Ascending aorta (tissue), 2 donors: ENCODE data around the gene ESRRB. TPM values are rescaled to one million over a fixed set of nuclear protein-coding genes. Genes with fewer than 3 reads are reported as not detected.

Experiments
- DNase-seq, 2 donors: peaks; one replicate each; pipeline ENCODE4 v3.0.0-alpha.2; 2019; ENCODE audit warnings: low spot score in 2 of 2
- H3K27ac ChIP-seq, 2 donors: fragments of 200-600 bp; sonication (generic); one replicate each; pipeline ENCODE4 v1.5.1; 2016 to 2017; ENCODE audit warnings: mild to moderate bottlenecking in 1 of 2
- H3K27me3 ChIP-seq: fragments of 200-600 bp; sonication (generic); one replicate; pipeline ENCODE4 v1.5.1; 2017
- H3K36me3 ChIP-seq, 2 donors: fragments of 200-600 bp; sonication (generic); one replicate each; pipeline ENCODE4 v1.5.1; 2016
- H3K4me1 ChIP-seq, 2 donors: fragments of 200-600 bp; sonication (generic); one replicate each; pipeline ENCODE4 v1.5.1; 2016 to 2017; ENCODE audit warnings: mild to moderate bottlenecking in 1 of 2
- H3K4me3 ChIP-seq, 2 donors: fragments of 200-600 bp; sonication (generic); one replicate each; pipeline ENCODE4 v1.5.1; 2016 to 2017; ENCODE audit warnings: mild to moderate bottlenecking in 1 of 2
- H3K9me3 ChIP-seq, 2 donors: fragments of 200-600 bp; sonication (generic); one replicate each; pipeline ENCODE4 v1.5.1; 2016
- intact Hi-C: fragments of 100-400 bp; cut with DNase I; formaldehyde crosslinking; loops from one replicate; pipeline ENCODE4 v1.15.1; 2023
- total RNA-seq: library from RNA; depleted of rRNA; stranded (reverse); fragments of >200 nt; gene quantifications from one replicate; pipeline ENCODE4 v1.1.0, GENCODE V29; 2016
- TF ChIP-seq, protein P1 (sequence below), 3 experiments: fragments of 200-600 bp in 2 of 3; fragments of 450-650 bp in 1 of 3; sonication (generic) in 2 of 3; IDR thresholded peaks; one replicate each; pipeline ENCODE4 v1.5.1; 2016 to 2019; ENCODE audit warnings: antibody characterized with exemption in 3 of 3, mild to moderate bottlenecking in 1 of 3, moderate library complexity in 1 of 3

ESRRB gene
- total RNA-seq, 1 donor from 2014 or later, result 1.6 TPM

DNA sequence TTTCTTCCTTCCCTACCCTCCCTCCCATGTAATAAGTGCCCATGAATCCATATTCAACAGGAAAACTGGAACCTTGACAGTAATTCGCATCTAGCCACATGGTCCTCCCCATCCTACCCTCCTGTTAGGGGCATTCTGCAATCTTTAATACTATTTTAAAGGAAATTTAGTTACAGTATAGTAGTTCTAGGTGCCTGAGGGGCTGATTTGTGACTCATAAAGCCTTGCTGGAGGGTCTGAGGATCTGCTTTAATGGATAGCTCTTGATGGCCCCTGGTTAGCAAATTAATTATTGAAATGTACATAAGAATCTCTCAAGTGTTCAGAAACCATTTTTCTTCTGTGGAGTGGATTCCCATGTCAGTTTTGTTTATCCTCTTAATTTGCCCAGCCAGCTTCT is 54.1 kb downstream of the ESRRB start:
- no peaks in the 10 kb centered on the region for H3K36me3 ChIP-seq
- DNase-seq, result no peak
- no peak overlapping the region for H3K4me3 ChIP-seq
- H3K27me3 ChIP-seq, result no peaks in the 10 kb centered on the region
- H3K9me3 ChIP-seq, result no peaks in the 10 kb centered on the region
- no peak overlapping the region for H3K27ac ChIP-seq
- intact Hi-C loops, result no loop called here
- no peaks in the 10 kb centered on the region for H3K4me1 ChIP-seq
- TF ChIP-seq, protein P1, sequence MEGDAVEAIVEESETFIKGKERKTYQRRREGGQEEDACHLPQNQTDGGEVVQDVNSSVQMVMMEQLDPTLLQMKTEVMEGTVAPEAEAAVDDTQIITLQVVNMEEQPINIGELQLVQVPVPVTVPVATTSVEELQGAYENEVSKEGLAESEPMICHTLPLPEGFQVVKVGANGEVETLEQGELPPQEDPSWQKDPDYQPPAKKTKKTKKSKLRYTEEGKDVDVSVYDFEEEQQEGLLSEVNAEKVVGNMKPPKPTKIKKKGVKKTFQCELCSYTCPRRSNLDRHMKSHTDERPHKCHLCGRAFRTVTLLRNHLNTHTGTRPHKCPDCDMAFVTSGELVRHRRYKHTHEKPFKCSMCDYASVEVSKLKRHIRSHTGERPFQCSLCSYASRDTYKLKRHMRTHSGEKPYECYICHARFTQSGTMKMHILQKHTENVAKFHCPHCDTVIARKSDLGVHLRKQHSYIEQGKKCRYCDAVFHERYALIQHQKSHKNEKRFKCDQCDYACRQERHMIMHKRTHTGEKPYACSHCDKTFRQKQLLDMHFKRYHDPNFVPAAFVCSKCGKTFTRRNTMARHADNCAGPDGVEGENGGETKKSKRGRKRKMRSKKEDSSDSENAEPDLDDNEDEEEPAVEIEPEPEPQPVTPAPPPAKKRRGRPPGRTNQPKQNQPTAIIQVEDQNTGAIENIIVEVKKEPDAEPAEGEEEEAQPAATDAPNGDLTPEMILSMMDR (IDR thresholded peaks at IDR 0.05), result no peak

DNA sequence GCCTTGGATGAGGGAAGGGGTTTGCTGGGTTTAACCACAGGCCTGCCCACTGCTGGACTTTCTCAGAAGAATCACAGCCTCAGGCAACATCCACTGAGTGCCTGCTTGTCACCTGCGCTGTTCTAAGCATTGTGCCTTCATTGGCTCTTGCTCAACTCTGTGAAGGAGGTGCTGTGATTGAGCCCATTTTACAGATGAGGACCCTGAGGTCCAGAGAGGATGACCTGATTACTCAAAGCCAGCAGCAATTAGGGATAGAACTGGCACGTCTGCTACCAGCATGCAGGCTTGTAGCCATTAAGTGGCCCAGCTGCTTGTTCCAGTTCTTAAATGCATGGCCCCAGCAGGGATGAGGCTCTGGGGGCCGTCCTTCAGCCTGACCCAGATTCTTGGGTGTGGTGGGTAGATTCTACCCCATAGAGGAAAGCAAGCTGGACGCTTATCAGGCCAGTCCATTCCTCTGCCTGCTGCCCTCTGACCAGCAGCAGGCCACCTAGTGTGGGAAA is 54.6 kb downstream of the ESRRB start:
- Histone ChIP-seq H3K9me3 (no peaks in the 10 kb centered on the region), H3K27me3 (no peaks in the 10 kb centered on the region), H3K36me3 (no peaks in the 10 kb centered on the region), H3K27ac (no peak overlapping the region), H3K4me3 (no peak overlapping the region), H3K4me1 (no peaks in the 10 kb centered on the region)
- no peak for DNase-seq
- TF ChIP-seq, protein P1 (IDR thresholded peaks at IDR 0.05), result no peak
- intact Hi-C loops, result no loop called here

DNA sequence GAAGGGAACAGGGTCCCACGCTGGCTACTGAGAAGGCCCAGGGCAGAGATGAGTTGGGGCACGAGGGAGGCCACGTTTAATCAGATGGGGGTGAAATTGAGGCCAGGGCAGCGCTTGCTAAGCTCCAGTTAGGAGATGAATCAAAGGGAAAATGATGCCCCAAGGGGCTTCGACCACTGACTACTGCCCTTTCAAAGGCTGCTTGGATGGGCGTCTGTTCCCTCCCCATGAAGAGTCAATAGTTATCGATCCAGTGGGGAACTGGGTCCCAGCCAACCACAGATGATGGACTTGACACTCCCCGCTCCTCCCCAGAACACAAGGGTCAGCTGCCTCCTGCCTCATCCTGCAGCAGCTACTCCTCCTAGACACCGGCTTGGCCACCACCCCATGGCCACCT is 55.6 kb downstream of the ESRRB start:
- Histone ChIP-seq H3K36me3 (no peaks in the 10 kb centered on the region), H3K9me3 (no peaks in the 10 kb centered on the region), H3K4me3 (no peak overlapping the region), H3K4me1 (no peaks in the 10 kb centered on the region), H3K27ac (no peak overlapping the region), H3K27me3 (no peaks in the 10 kb centered on the region)
- no peak for DNase-seq
- intact Hi-C loops, result no loop called here
- TF ChIP-seq, protein P1 (IDR thresholded peaks at IDR 0.05), result no peak

DNA sequence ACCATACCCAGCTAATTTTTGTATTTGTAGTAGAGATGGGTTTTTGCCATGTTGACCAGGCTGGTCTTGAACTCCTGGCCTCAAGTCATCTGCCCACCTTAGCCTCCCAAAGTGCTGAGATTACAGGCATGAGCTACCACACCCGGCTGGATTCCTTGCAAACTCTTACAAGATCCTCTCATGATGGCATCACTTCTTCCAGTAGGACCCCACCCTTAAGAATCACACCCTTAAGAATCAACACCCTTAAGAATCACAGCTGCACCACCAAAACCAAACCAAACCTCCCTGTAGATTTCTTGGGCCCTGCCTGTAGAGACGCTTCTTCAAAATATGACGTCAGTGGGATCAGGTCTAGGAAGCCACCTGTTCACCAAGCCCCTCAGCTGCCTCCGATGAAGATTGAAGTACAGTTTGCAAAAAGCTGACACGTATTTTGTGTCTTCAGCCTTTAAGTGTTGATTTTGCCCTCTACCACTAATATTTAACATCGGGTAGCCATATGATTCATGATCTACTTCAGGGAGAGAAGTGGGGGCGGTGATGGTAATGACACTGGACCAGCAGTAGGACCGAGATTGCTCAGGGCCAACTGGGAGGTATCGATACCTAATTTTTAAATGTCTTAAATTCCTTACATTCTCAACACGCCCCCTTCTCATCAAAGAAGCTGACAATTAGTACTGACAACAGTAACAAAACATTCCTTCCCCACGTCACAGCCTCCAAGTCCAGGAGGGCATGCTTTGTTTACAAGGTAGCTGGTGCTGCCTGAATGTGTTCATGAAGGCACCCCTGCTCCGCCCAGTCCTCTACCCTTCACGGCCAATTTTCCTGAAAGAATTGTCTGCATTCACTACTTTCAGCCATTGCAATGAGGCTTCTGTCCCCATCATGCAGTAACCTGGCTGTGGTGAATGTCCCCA is 57.2 kb downstream of the ESRRB start:
- TF ChIP-seq, protein P1 (IDR thresholded peaks at IDR 0.05), result no peak
- intact Hi-C loops, result no loop called here

DNA sequence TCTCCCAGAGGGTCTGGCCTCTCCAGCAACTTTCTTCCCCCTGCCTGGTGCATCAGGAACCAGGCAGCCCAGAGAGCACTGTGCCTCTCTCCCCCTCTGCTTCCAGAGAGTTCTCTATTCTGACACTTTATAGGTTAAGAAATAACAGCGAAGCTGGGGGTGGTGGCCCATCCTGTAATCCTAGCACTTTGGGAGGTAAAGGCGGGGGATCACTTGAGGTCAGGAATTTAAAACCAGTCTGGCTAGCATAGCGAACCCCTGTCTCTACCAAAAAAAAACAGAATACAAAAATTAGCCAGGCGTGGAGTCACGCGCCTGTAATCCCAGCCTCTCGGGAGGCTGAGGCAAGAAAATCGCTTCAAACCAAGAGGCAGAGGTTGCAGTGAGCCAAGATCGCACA is 58.3 kb downstream of the ESRRB start:
- intact Hi-C loops, result no loop called here
- Histone ChIP-seq H3K27me3 (no peaks in the 10 kb centered on the region), H3K4me3 (no peak overlapping the region), H3K4me1 (no peaks in the 10 kb centered on the region), H3K36me3 (no peaks in the 10 kb centered on the region), H3K27ac (no peak overlapping the region), H3K9me3 (no peaks in the 10 kb centered on the region)
- no peak for DNase-seq
- TF ChIP-seq, protein P1 (IDR thresholded peaks at IDR 0.05), result no peak

More for the DNA sequence above, 57.2 kb downstream of the ESRRB start:
- Histone ChIP-seq H3K9me3 (no peaks in the 10 kb centered on the region), H3K4me3 (no peak overlapping the region), H3K4me1 (no peaks in the 10 kb centered on the region), H3K27ac (no peak overlapping the region), H3K36me3 (no peaks in the 10 kb centered on the region), H3K27me3 (no peaks in the 10 kb centered on the region)
- no peak for DNase-seq
